HFF-Myc (cell line): ENCODE results near the gene GMDS.

ENCODE experiments used
- DNase-seq: peaks from one replicate; pipeline ENCODE4 v3.0.0-alpha.2; 2011; ENCODE audit warnings: low read depth; ENCODE audit errors: extremely low read depth
- H3K4me3 ChIP-seq: replicated peaks from 2 replicates; pipeline ENCODE4 v1.5.1; 2011; ENCODE audit warnings: low read depth, mild to moderate bottlenecking, control low read depth, low read length
- CTCF ChIP-seq: IDR thresholded peaks from 2 replicates; pipeline ENCODE4 v1.5.1; 2012; ENCODE audit warnings: mild to moderate bottlenecking, low read depth, low read length, control low read depth; ENCODE audit errors: missing control alignments

Gene GMDS

GRCh38 chr6:2225422-2226392, 19.7 kb downstream of the GMDS start:
- no peak for DNase-seq
- H3K4me3 ChIP-seq = no peak overlapping the region
- TF ChIP-seq CTCF = no peak

GRCh38 chr6:2224847-2225382, 20.5 kb downstream of the GMDS start:
- DNase-seq = no peak
- H3K4me3 ChIP-seq = no peak overlapping the region
- no peak for TF ChIP-seq CTCF

GRCh38 chr6:2222275-2222842, 23.0 kb downstream of the GMDS start:
- H3K4me3 ChIP-seq = no peak overlapping the region
- TF ChIP-seq CTCF = no peak
- no peak for DNase-seq

GRCh38 chr6:2221726-2222274, 23.6 kb downstream of the GMDS start:
- no peak overlapping the region for H3K4me3 ChIP-seq
- no peak for DNase-seq
- no peak for TF ChIP-seq CTCF

GRCh38 chr6:2220154-2220553, 25.3 kb downstream of the GMDS start:
- no peak overlapping the region for H3K4me3 ChIP-seq
- no peak for TF ChIP-seq CTCF
- no peak for DNase-seq

- TF ChIP-seq CTCF = no peak
- DNase-seq = no peak
Observed at GRCh38 chr6:2218866-2219265, 26.5 kb downstream of the GMDS start.

More at GRCh38 chr6:2218866-2219265, 26.5 kb downstream of the GMDS start:
- no peak overlapping the region for H3K4me3 ChIP-seq
